Gastrocnemius medialis (tissue), 4 donors: ENCODE results near the gene MYLK2. TPM values are rescaled to one million over a fixed set of nuclear protein-coding genes. Genes with fewer than 3 reads are reported as not detected.

Source experiments
- ATAC-seq, 2 donors: fragments of 150-250 bp; one replicate each; pipeline ENCODE4 v1.9.1; 2016
- DNase-seq, 2 donors: peaks; one replicate each; pipeline ENCODE4 v3.0.0-alpha.2; 2019
- H3K27ac ChIP-seq, 4 donors: fragments of 200-600 bp; sonication (generic); 1 replicate in 1 of 4; 2 replicates in 3 of 4; pipeline ENCODE4 v1.5.1; 2016 to 2018; ENCODE audit warnings: mild to moderate bottlenecking in 2 of 4, moderate library complexity in 1 of 4
- H3K27me3 ChIP-seq, 3 donors: fragments of 200-600 bp; sonication (generic) in 2 of 3; 1 replicate in 1 of 3; 2 replicates in 2 of 3; pipeline versions ENCODE4 v1.5.1 to v1.6.0; 2016 to 2019; ENCODE audit warnings: mild to moderate bottlenecking in 1 of 3, moderate library complexity in 1 of 3
- H3K36me3 ChIP-seq, 2 donors: fragments of 200-600 bp; sonication (generic) in 1 of 2; one replicate each; pipeline ENCODE4 v1.5.1; 2017 to 2018
- H3K4me1 ChIP-seq, 2 donors: fragments of 200-600 bp; sonication (generic) in 1 of 2; one replicate each; pipeline ENCODE4 v1.5.1; 2016 to 2017; ENCODE audit warnings: mild to moderate bottlenecking in 2 of 2
- H3K4me3 ChIP-seq, 4 donors: fragments of 200-600 bp; sonication (generic) in 3 of 4; 1 replicate in 1 of 4; 2 replicates in 3 of 4; pipeline ENCODE4 v1.5.1; 2016 to 2019; ENCODE audit warnings: mild to moderate bottlenecking in 2 of 4
- H3K9me3 ChIP-seq, 3 donors: fragments of 200-600 bp; sonication (generic) in 2 of 3; 1 replicate in 1 of 3; 2 replicates in 2 of 3; pipeline ENCODE4 v1.5.1; 2016 to 2019
- POLR2A ChIP-seq, 2 donors: fragments of 450-650 bp; IDR thresholded peaks; one replicate each; pipeline ENCODE4 v1.6.1; 2017; ENCODE audit warnings: antibody characterized with exemption in 2 of 2, mild to moderate bottlenecking in 2 of 2, moderate library complexity in 2 of 2
- in situ Hi-C, 4 donors: fragments of 200-750 bp; cut with MboI; loops; one replicate each; pipeline versions ENCODE4 v1.15.0 to v1.8.0; 2017; ENCODE audit warnings: low sequenced_read_pairs in 4 of 4
- intact Hi-C: fragments of 100-400 bp; cut with DNase I; formaldehyde crosslinking; loops from one replicate; pipeline ENCODE4 v1.15.1; 2023; ENCODE audit warnings: low total_unique reads
- total RNA-seq, 4 donors: library from RNA; depleted of rRNA; stranded (reverse); fragments of >200 nt; gene quantifications; one replicate each; pipeline versions ENCODE4 v1.1.0 to v1.2.3, GENCODE V29; 2016
- TF ChIP-seq, protein P1 (sequence below), 5 experiments: fragments of 450-650 bp in 3 of 5; fragments of 200-600 bp in 2 of 5; sonication (generic) in 2 of 5; IDR thresholded peaks in 4 of 5; conservative IDR thresholded peaks in 1 of 5; 1 replicate in 4 of 5; 2 replicates in 1 of 5; pipeline ENCODE4 v1.5.1; 2016 to 2019; ENCODE audit warnings: antibody characterized with exemption in 5 of 5, mild to moderate bottlenecking in 3 of 5, moderate library complexity in 3 of 5

MYLK2 gene
- total RNA-seq, 4 donors from 2014 or later: 17.2 to 255 (median 88.4) TPM

DNA sequence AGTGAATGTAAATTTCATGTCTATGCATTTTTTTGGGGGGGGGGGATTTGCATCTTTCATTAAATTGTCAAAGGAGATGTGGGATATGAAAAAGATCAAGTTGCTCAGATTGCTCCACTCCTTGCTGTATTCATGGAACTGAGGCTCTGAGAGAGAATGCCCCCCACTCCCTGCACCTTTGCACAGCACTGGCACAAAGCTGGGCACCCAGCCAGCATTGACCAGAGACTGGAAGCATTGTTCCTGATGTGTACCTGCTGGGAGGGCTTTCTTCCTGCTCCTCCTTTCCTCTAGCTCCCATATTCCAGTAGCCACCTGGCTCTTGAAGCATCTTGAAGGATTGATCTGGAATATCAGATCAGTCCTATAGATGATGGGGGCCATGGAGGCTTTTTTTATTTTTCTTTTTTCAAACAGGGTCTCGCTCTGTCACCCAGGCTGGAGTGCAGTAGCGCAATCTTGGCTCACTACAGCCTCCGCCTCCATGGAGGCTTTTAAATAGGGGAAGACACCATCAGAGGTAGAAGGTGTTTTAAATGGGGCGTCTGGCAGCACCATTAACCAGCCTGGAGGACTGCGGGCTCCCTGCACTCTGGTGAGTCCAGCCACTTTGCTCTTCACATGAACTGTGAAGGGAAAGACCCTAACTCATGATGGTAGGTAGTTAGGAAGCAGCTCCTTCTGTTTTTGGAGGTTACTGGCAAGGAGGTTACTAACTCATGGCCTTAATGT, 40.3 kb downstream of the MYLK2 start:
- in situ Hi-C loops (loop anchor here (5.0 to 10.0 kb wide), 3 partner anchors 93 to 175 kb away; partner anchors contain the start of gene PDRG1 (in 4 of the 4)), intact Hi-C loops (no loop called here)
- no peak for TF ChIP-seq POLR2A (IDR thresholded peaks at IDR 0.05)
- TF ChIP-seq, protein P1, sequence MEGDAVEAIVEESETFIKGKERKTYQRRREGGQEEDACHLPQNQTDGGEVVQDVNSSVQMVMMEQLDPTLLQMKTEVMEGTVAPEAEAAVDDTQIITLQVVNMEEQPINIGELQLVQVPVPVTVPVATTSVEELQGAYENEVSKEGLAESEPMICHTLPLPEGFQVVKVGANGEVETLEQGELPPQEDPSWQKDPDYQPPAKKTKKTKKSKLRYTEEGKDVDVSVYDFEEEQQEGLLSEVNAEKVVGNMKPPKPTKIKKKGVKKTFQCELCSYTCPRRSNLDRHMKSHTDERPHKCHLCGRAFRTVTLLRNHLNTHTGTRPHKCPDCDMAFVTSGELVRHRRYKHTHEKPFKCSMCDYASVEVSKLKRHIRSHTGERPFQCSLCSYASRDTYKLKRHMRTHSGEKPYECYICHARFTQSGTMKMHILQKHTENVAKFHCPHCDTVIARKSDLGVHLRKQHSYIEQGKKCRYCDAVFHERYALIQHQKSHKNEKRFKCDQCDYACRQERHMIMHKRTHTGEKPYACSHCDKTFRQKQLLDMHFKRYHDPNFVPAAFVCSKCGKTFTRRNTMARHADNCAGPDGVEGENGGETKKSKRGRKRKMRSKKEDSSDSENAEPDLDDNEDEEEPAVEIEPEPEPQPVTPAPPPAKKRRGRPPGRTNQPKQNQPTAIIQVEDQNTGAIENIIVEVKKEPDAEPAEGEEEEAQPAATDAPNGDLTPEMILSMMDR (IDR thresholded peaks at IDR 0.05 in 4 of 5, conservative IDR thresholded peaks at IDR 0.05 in 1 of 5): no peak
- H3K27ac ChIP-seq: no peak overlapping the region
- DNase-seq (no peak), ATAC-seq (no peak)
- H3K27me3 ChIP-seq: peaks cover 27 to 42% (median 32%) of the 10 kb centered on the region in 3 donors
- no peaks in the 10 kb centered on the region for H3K9me3 ChIP-seq
- H3K4me3 ChIP-seq: no peak overlapping the region
- H3K4me1 ChIP-seq: peaks cover 4 to 13% of the 10 kb centered on the region in 2 donors
- H3K36me3 ChIP-seq: no peaks in the 10 kb centered on the region

DNA sequence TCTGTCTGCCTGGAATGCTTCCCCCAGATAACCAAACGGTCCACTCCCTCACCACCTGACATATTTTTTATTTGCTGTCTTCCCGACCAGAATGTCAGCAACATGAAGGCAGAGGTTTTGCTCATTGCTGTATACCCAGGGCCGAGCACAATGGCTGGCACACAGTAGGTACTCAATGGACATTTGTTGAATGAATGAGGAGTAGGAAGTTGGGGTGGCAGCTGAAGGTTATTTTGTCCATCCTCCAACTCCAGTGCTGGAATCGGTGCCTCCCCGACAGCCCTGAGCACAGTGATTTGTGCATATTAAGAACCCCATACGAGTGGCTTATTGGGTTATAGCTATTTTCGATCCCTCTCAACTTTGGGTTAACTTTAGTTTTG, 40.8 kb downstream of the MYLK2 start:
- no peak for ATAC-seq
- Histone ChIP-seq H3K9me3 (no peaks in the 10 kb centered on the region), H3K27ac (no peak overlapping the region), H3K27me3 (peaks cover 27 to 42% (median 32%) of the 10 kb centered on the region in 3 donors), H3K36me3 (no peaks in the 10 kb centered on the region), H3K4me3 (no peak overlapping the region), H3K4me1 (peaks cover 4 to 13% of the 10 kb centered on the region in 2 donors)
- in situ Hi-C loops: loop anchor here (5.0 to 10.0 kb wide), 3 partner anchors 92 to 175 kb away; partner anchors contain the start of gene PDRG1 (in 4 of the 4)
- TF ChIP-seq POLR2A (IDR thresholded peaks at IDR 0.05): no peak
- TF ChIP-seq, protein P1 (IDR thresholded peaks at IDR 0.05 in 4 of 5, conservative IDR thresholded peaks at IDR 0.05 in 1 of 5): no peak
- intact Hi-C loops: no loop called here
- no peak for DNase-seq

GRCh38 chr20:31860390-31861134, 41.4 kb downstream of the MYLK2 start:
- Histone ChIP-seq H3K4me1 (peaks cover 4 to 13% of the 10 kb centered on the region in 2 donors), H3K27ac (no peak overlapping the region), H3K9me3 (no peaks in the 10 kb centered on the region), H3K36me3 (no peaks in the 10 kb centered on the region), H3K4me3 (peak overlapping the region; percentile 48 to 57 (median 54)), H3K27me3 (peaks cover 27 to 42% (median 32%) of the 10 kb centered on the region in 3 donors)
- intact Hi-C loops: no loop called here
- DNase-seq: peak in 1 of 2 donors; percentile 6
- ATAC-seq: no peak
- in situ Hi-C loops: no loop called here
- TF ChIP-seq POLR2A (IDR thresholded peaks at IDR 0.05): no peak
- TF ChIP-seq, protein P1 (IDR thresholded peaks at IDR 0.05 in 4 of 5, conservative IDR thresholded peaks at IDR 0.05 in 1 of 5): no peak

DNA sequence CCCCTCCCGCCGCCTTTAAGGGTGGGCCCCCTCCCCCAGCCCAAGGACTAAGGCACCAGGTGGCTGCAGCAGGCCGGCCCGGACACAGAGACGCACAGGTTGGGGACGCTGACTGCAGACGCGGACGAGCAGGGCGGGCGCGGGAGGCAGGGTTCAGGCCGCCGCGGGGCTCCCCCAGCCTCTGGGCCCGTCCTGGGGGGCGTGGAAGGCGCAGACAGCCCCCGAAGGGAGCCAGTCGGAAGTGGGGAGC, 41.9 kb downstream of the MYLK2 start:
- peaks cover 4 to 13% of the 10 kb centered on the region in 2 donors for H3K4me1 ChIP-seq
- no peak for TF ChIP-seq POLR2A (IDR thresholded peaks at IDR 0.05)
- TF ChIP-seq, protein P1 (IDR thresholded peaks at IDR 0.05 in 4 of 5, conservative IDR thresholded peaks at IDR 0.05 in 1 of 5): no peak
- DNase-seq: peak in 1 of 2 donors; percentile 11
- H3K27ac ChIP-seq: no peak overlapping the region
- no peaks in the 10 kb centered on the region for H3K9me3 ChIP-seq
- no peak for ATAC-seq
- H3K4me3 ChIP-seq: peak overlapping the region; percentile 48 to 57 (median 54)
- intact Hi-C loops (no loop called here), in situ Hi-C loops (no loop called here)
- no peaks in the 10 kb centered on the region for H3K36me3 ChIP-seq
- peaks cover 27 to 42% (median 32%) of the 10 kb centered on the region in 3 donors for H3K27me3 ChIP-seq
